HepG2 (cell line): ENCODE results near the gene CNNM1. TPM values are rescaled to one million over a fixed set of nuclear protein-coding genes. Genes with fewer than 3 reads are reported as not detected.

ENCODE experiments used
- ATAC-seq: fragments of 200-7000 bp; cut with Tn5 transposase; 3 replicates; pipeline ENCODE4 v1.9.1; 2020; ENCODE audit warnings: mild to moderate bottlenecking, moderate library complexity
- BruUV-seq: library from RNA; stranded (reverse); fragments of 400-500 nt; replicated peaks from 2 replicates; lab custom pipeline; 2021; lab: Mats Ljungman, UMichigan
- CTCF ChIA-PET: fragments of 300-600 bp; formaldehyde crosslinking; extraction: SDS; loops from one replicate; lab custom pipeline; 2021; ENCODE audit warnings: low total read pairs, inconsistent platforms, low intra/inter-chr PET ratio; lab: Yijun Ruan, JAX
- POLR2A ChIA-PET: fragments of 350-600 bp; sonication (Branson Sonifier 250); formaldehyde crosslinking; loops from one replicate; lab custom pipeline; 2020; ENCODE audit warnings: antibody characterized with exemption, inconsistent platforms; lab: Yijun Ruan, JAX
- DNase-seq: peaks from one replicate; pipeline ENCODE4 v3.0.0-alpha.2; 2015; ENCODE audit warnings: low spot score
- FAIRE-seq: peaks from 3 replicates; lab custom pipeline; 2011; peaks lifted over from hg19 to GRCh38; lab: Jason Lieb, UNC
- H2AFZ ChIP-seq: one replicate; pipeline ENCODE4 v1.6.1; 2011; ENCODE audit warnings: low read length, inconsistent platforms
- H3K27ac ChIP-seq: fragments of 300-600 bp; 3 replicates; pipeline ENCODE4 v1.8.0; 2011; ENCODE audit warnings: mixed run types, mild to moderate bottlenecking, mixed read lengths, low read length, inconsistent platforms; ENCODE audit not compliant: insufficient read depth; ENCODE audit errors: extremely low read length
- H3K27me3 ChIP-seq, 2 experiments: fragments of 200-600 bp in 1 of 2; 2 replicates in 1 of 2; 3 replicates in 1 of 2; pipeline versions ENCODE4 v1.6.0 to v1.8.0; 2011; ENCODE audit warnings: low read length in 2 of 2, mild to moderate bottlenecking in 2 of 2, moderate library complexity in 2 of 2, inconsistent platforms in 1 of 2; ENCODE audit not compliant: insufficient read depth in 2 of 2, control insufficient read depth in 1 of 2
- H3K36me3 ChIP-seq, 2 experiments: fragments of 200-600 bp in 1 of 2; replicated peaks in 1 of 2; 2 replicates in 1 of 2; 3 replicates in 1 of 2; pipeline versions ENCODE4 v1.5.1 to v1.8.0; 2011; ENCODE audit warnings: low read length in 2 of 2, inconsistent platforms in 1 of 2; ENCODE audit not compliant: insufficient read depth in 2 of 2, control insufficient read depth in 1 of 2
- H3K4me1 ChIP-seq: 2 replicates; pipeline ENCODE4 v1.5.1; 2012; ENCODE audit warnings: low read length, inconsistent platforms; ENCODE audit not compliant: insufficient read depth
- H3K4me2 ChIP-seq: 2 replicates; pipeline ENCODE4 v1.6.0; 2011; ENCODE audit warnings: low read depth, low read length, inconsistent platforms
- H3K4me3 ChIP-seq, 3 experiments: fragments of 200-600 bp in 1 of 3; sonication (generic), shearing (Covaris generic) in 1 of 3; replicated peaks in 1 of 3; 2 replicates each; pipeline ENCODE4 v1.5.1; 2011 to 2016; ENCODE audit warnings: low read length in 3 of 3, inconsistent platforms in 2 of 3, low read depth in 2 of 3, mild to moderate bottlenecking in 2 of 3, control low read depth in 1 of 3, mixed read lengths in 1 of 3; ENCODE audit not compliant: insufficient read depth in 1 of 3
- H3K79me2 ChIP-seq: one replicate; pipeline ENCODE4 v1.6.1; 2011; ENCODE audit warnings: low read length, inconsistent platforms; ENCODE audit not compliant: insufficient read depth
- H3K9ac ChIP-seq: 2 replicates; pipeline ENCODE4 v1.6.0; 2011; ENCODE audit warnings: mild to moderate bottlenecking, low read depth, low read length, inconsistent platforms; ENCODE audit not compliant: insufficient read depth
- H3K9me3 ChIP-seq: 2 replicates; pipeline ENCODE4 v1.5.1; 2012; ENCODE audit warnings: mild to moderate bottlenecking, low read length
- H4K20me1 ChIP-seq: 2 replicates; pipeline ENCODE4 v1.6.0; 2011; ENCODE audit warnings: inconsistent platforms, mild to moderate bottlenecking, low read length, moderate library complexity; ENCODE audit not compliant: insufficient read depth
- ZNF225 ChIP-seq: sonication (generic); formaldehyde crosslinking; IDR thresholded peaks from 2 replicates; pipeline ENCODE4 v1.4.0; 2020; ENCODE audit warnings: mild to moderate bottlenecking, missing genetic modification reagents
- ZNF513 ChIP-seq: sonication (generic); formaldehyde crosslinking; conservative IDR thresholded peaks from 2 replicates; pipeline ENCODE4 v1.5.0; 2020; ENCODE audit warnings: missing genetic modification reagents
- ZNF580 ChIP-seq: IDR thresholded peaks from 2 replicates; pipeline ENCODE4 v1.6.1; 2016; ENCODE audit warnings: low read depth, borderline replicate concordance
- ZNF609 ChIP-seq: sonication (generic); formaldehyde crosslinking; IDR thresholded peaks from 2 replicates; pipeline ENCODE4 v1.4.0; 2020; ENCODE audit warnings: mild to moderate bottlenecking, missing genetic modification reagents, borderline replicate concordance
- WGBS: methylation state at CpG from one replicate; pipeline ENCODE4 v1.1.6; 2017; ENCODE audit warnings: low lambda C conversion rate; 5-methylcytosine and 5-hydroxymethylcytosine counted together
- in situ Hi-C: cut with HindIII; loops from 2 replicates; pipeline ENCODE4 v1.10.0; 2017; ENCODE audit warnings: low pct_unique_long_range_greater_than_20kb; ENCODE audit not compliant: extremely low pct_ligation_motif_present
- intact Hi-C: fragments of 100-400 bp; cut with micrococcal nuclease; formaldehyde crosslinking; loops from one replicate; pipeline ENCODE4 v1.10.0; 2022; ENCODE audit not compliant: unreplicated experiment
- polyA plus RNA-seq, 8 experiments: library from polyadenylated mRNA; depleted of rRNA in 3 of 8; stranded (reverse) in 7 of 8; unstranded in 1 of 8; fragments of >200 nt; fragmentation: Illumina TruSeq in 4 of 8; extraction: Trizol in 4 of 8; gene quantifications; 2 replicates each; pipeline versions ENCODE4 v1.2.1 to v1.2.3, GENCODE V29; 2011 to 2016; ENCODE audit warnings: low read depth in 4 of 8, missing spikeins in 1 of 8, mixed read lengths in 1 of 8; ENCODE audit not compliant: insufficient read depth in 1 of 8
- total RNA-seq, 5 experiments: library from RNA; depleted of rRNA; stranded (reverse); fragments of >200 nt; fragmentation: Illumina TruSeq; extraction: Trizol; gene quantifications; 2 replicates each; pipeline ENCODE4 v1.2.3, GENCODE V29; 2016; ENCODE audit warnings: low read depth in 1 of 5

Gene CNNM1
- total and polyA plus RNA-seq, 2 of the 13 experiments (the other 11 are each of a cell fraction or from before 2014, with no cell fraction given): 4.3 to 9.6 TPM

GRCh38 chr10:99346247-99346646, 17.1 kb downstream of the CNNM1 start (continued):
- TF ChIP-seq ZNF609 (CRISPR knock-in tag): no peak

GRCh38 chr10:99347672-99348071, 18.5 kb downstream of the CNNM1 start:
- H3K4me2 ChIP-seq: no peak overlapping the region
- in situ Hi-C loops: no loop called here
- H4K20me1 ChIP-seq: no peaks in the 10 kb centered on the region
- WGBS: 76% methylated on average over 5 of the region's 5 CpGs
- BruUV-seq: no TSS peak
- TF ChIP-seq ZNF513 (CRISPR knock-in tag) (no peak), ZNF225 (CRISPR knock-in tag) (no peak), ZNF580 (CRISPR knock-in tag) (no peak)
- DNase-seq (no peak), ATAC-seq (no peak), FAIRE-seq (no peak)
- H2AFZ ChIP-seq: no peak overlapping the region
- ChIA-PET POLR2A (no interaction called here), CTCF (no interaction called here)
- no peaks in the 10 kb centered on the region for H3K79me2 ChIP-seq
- H3K27me3 ChIP-seq: no peaks in the 10 kb centered on the region
- H3K4me1 ChIP-seq: no peaks in the 10 kb centered on the region
- H3K27ac ChIP-seq: no peak overlapping the region
- no peak overlapping the region for H3K9ac ChIP-seq
- H3K9me3 ChIP-seq: no peaks in the 10 kb centered on the region
- H3K4me3 ChIP-seq: no peak overlapping the region
- intact Hi-C loops: no loop called here
- no peaks in the 10 kb centered on the region for H3K36me3 ChIP-seq
